Mesenchymal stem cell (in vitro differentiated cells and primary cell): ENCODE results near the gene PIP5K1B.

ENCODE experiments used
- DNase-seq: peaks from one replicate; pipeline ENCODE4 v3.0.0-alpha.2; 2013
- H2AFZ ChIP-seq: one replicate; pipeline ENCODE4 v1.6.1; 2013; ENCODE audit warnings: low read depth, mild to moderate bottlenecking, control low read depth, inconsistent platforms, low read length, moderate library complexity
- H2AK5ac ChIP-seq: 2 replicates; pipeline ENCODE4 v1.6.1; 2013; ENCODE audit warnings: low read length, moderate library complexity, mild to moderate bottlenecking, inconsistent platforms; ENCODE audit not compliant: severe bottlenecking
- H2BK120ac ChIP-seq: one replicate; pipeline ENCODE4 v1.6.1; 2013; ENCODE audit warnings: low read depth, mild to moderate bottlenecking, inconsistent platforms, low read length, moderate library complexity
- H2BK12ac ChIP-seq, 2 experiments: one replicate each; pipeline ENCODE4 v1.6.1; 2013; ENCODE audit warnings: inconsistent platforms in 2 of 2, low read length in 2 of 2, mild to moderate bottlenecking in 2 of 2, moderate library complexity in 2 of 2, control low read depth in 1 of 2
- H2BK15ac ChIP-seq: one replicate; pipeline ENCODE4 v1.6.1; 2013; ENCODE audit warnings: mild to moderate bottlenecking, low read depth, inconsistent platforms; ENCODE audit not compliant: poor library complexity, severe bottlenecking
- H2BK5ac ChIP-seq: 2 replicates; pipeline ENCODE4 v1.6.1; 2013; ENCODE audit warnings: low read depth, mild to moderate bottlenecking, low read length, control low read depth, inconsistent platforms; ENCODE audit not compliant: poor library complexity, severe bottlenecking
- H3K14ac ChIP-seq, 2 experiments: one replicate each; pipeline ENCODE4 v1.6.1; 2013; ENCODE audit warnings: inconsistent platforms in 2 of 2, low read length in 2 of 2, control low read depth in 1 of 2, mild to moderate bottlenecking in 1 of 2, moderate library complexity in 1 of 2
- H3K18ac ChIP-seq, 2 experiments: one replicate each; pipeline ENCODE4 v1.6.1; 2013; ENCODE audit warnings: inconsistent platforms in 2 of 2, low read length in 2 of 2, control low read depth in 1 of 2, low read depth in 1 of 2, mild to moderate bottlenecking in 1 of 2
- H3K23ac ChIP-seq, 2 experiments: one replicate each; pipeline ENCODE4 v1.6.1; 2013; ENCODE audit warnings: inconsistent platforms in 2 of 2, low read length in 2 of 2, mild to moderate bottlenecking in 2 of 2, moderate library complexity in 2 of 2, control low read depth in 1 of 2
- H3K27ac ChIP-seq: 2 replicates; pipeline ENCODE4 v1.5.1; 2013; ENCODE audit warnings: mild to moderate bottlenecking, moderate library complexity, low read length, control low read depth, inconsistent platforms; ENCODE audit not compliant: poor library complexity, severe bottlenecking
- H3K27me3 ChIP-seq, 2 experiments: 2 replicates each; pipeline versions ENCODE4 v1.6.1 to v1.7.0; 2013; ENCODE audit warnings: low read length in 2 of 2, mild to moderate bottlenecking in 2 of 2, moderate library complexity in 2 of 2, control low read depth in 1 of 2, inconsistent platforms in 1 of 2; ENCODE audit not compliant: control insufficient read depth in 1 of 2, insufficient read depth in 1 of 2
- H3K36me3 ChIP-seq, 2 experiments: 2 replicates each; pipeline versions ENCODE4 v1.6.1 to v1.7.0; 2013; ENCODE audit warnings: low read length in 2 of 2, control low read depth in 1 of 2, inconsistent platforms in 1 of 2, low read depth in 1 of 2, mild to moderate bottlenecking in 1 of 2; ENCODE audit not compliant: insufficient read depth in 2 of 2, control insufficient read depth in 1 of 2
- H3K4ac ChIP-seq, 2 experiments: one replicate each; pipeline ENCODE4 v1.6.1; 2013; ENCODE audit warnings: inconsistent platforms in 2 of 2, low read length in 2 of 2, mild to moderate bottlenecking in 2 of 2, moderate library complexity in 2 of 2, control low read depth in 1 of 2, low read depth in 1 of 2
- H3K4me1 ChIP-seq: 2 replicates; pipeline ENCODE4 v1.6.1; 2013; ENCODE audit warnings: low read depth, low read length, control low read depth; ENCODE audit not compliant: control insufficient read depth, insufficient read depth
- H3K4me2 ChIP-seq: 2 replicates; pipeline ENCODE4 v1.6.1; 2013; ENCODE audit warnings: low read length, mild to moderate bottlenecking, inconsistent platforms; ENCODE audit not compliant: poor library complexity, severe bottlenecking
- H3K4me3 ChIP-seq, 2 experiments: 2 replicates each; pipeline versions ENCODE4 v1.5.1 to v1.7.0; 2013; ENCODE audit warnings: low read length in 2 of 2, mild to moderate bottlenecking in 2 of 2, control low read depth in 1 of 2, low read depth in 1 of 2; ENCODE audit not compliant: insufficient read depth in 1 of 2
- H3K79me1 ChIP-seq: replicated peaks from 2 replicates; pipeline ENCODE4 v1.6.1; 2013; ENCODE audit warnings: mild to moderate bottlenecking, control low read depth, low read length, inconsistent platforms; ENCODE audit not compliant: poor library complexity, severe bottlenecking
- H3K9ac ChIP-seq: 2 replicates; pipeline ENCODE4 v1.7.0; 2013; ENCODE audit warnings: mild to moderate bottlenecking, low read length, moderate library complexity
- H3K9me3 ChIP-seq: 2 replicates; pipeline ENCODE4 v1.7.0; 2013; ENCODE audit warnings: mild to moderate bottlenecking, low read length; ENCODE audit not compliant: control insufficient read depth
- H4K8ac ChIP-seq: one replicate; pipeline ENCODE4 v1.6.1; 2013; ENCODE audit warnings: inconsistent platforms, mild to moderate bottlenecking, low read length, moderate library complexity
- H4K91ac ChIP-seq: one replicate; pipeline ENCODE4 v1.6.1; 2013; ENCODE audit warnings: mild to moderate bottlenecking, low read length, inconsistent platforms
- WGBS: methylation state at CpG from one replicate; pipeline ENCODE4 v1.1.7; 2013; ENCODE audit warnings: mixed read lengths; 5-methylcytosine and 5-hydroxymethylcytosine counted together

PIP5K1B gene

DNA sequence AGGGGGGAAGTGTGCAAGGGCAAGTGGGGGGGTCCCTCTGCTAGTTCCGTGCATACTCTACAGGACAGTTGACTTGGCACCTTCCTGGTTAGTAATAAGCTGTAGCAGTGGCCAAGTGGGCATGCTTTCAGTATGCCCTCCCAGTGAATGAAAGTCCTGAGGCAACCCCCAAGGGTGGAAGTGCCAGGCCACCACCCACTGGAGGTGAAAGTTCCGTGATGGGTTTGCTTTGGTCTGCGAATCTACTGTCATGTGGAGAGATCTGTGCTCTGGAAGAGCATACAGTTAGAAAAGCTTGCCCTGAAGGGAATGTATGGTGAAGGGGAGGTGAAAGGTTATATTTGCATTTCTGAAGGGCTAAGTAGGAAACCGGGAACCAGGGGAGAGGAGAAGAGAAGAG lies 340.8 kb downstream of the PIP5K1B start:
- H3K9me3 ChIP-seq = no peaks in the 10 kb centered on the region

DNA sequence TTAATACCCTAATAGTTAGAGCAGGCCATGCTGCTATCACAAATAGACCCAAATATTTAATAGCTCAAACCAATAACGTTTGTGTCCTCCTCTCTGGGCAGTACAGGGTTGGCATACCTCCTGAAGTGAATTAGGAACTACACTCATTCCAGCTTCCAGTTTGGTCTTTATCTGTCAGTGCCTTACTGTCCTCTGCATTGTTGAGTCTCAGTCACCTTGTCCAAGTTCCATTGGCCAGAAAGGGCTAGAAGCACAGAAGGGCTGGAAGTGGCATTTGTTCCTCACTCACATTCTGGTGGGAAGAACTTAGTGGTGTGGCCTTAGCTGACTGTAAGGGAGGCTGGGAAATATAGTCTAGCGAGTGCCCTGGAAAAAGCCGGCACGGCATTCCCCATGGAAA lies 341.7 kb downstream of the PIP5K1B start:
- WGBS = 84% methylated on average over 4 of the region's 4 CpGs
- no peaks in the 10 kb centered on the region for H3K9me3 ChIP-seq

More for the DNA sequence above, 340.8 kb downstream of the PIP5K1B start:
- Histone ChIP-seq H2BK15ac (no peak overlapping the region), H3K4me2 (no peak overlapping the region), H3K4me3 (no peak overlapping the region), H3K36me3 (peaks cover 26% of the 10 kb centered on the region in 2 experiments), H3K27me3 (no peaks in the 10 kb centered on the region), H2BK120ac (no peak overlapping the region), H3K9ac (no peak overlapping the region), H2BK12ac (peak overlapping the region in 1 of 2 experiments; percentile 33), H4K8ac (no peak overlapping the region), H2AFZ (no peak overlapping the region), H4K91ac (no peak overlapping the region), H3K18ac (no peak overlapping the region), H3K4ac (no peak overlapping the region), H3K4me1 (peaks cover 8% of the 10 kb centered on the region), H3K23ac (peak overlapping the region in 1 of 2 experiments; percentile 70), H2BK5ac (no peak overlapping the region), H3K79me1 (peaks cover 25% of the 10 kb centered on the region), H3K27ac (no peak overlapping the region), H3K14ac (no peak overlapping the region), H2AK5ac (no peak overlapping the region)
- DNase-seq = no peak
- 81% methylated on average over 4 of the region's 4 CpGs for WGBS

GRCh38 chr9:69047371-69047770 lies 342.3 kb downstream of the PIP5K1B start:
- Histone ChIP-seq H3K27ac (no peak overlapping the region), H3K4me3 (no peak overlapping the region), H3K18ac (no peak overlapping the region), H2BK5ac (no peak overlapping the region), H3K4me1 (peaks cover 8% of the 10 kb centered on the region), H3K27me3 (no peaks in the 10 kb centered on the region), H3K9ac (no peak overlapping the region), H2BK120ac (no peak overlapping the region), H3K79me1 (peaks cover 17% of the 10 kb centered on the region), H3K4me2 (no peak overlapping the region), H3K9me3 (no peaks in the 10 kb centered on the region), H2BK12ac (no peak overlapping the region), H2AFZ (no peak overlapping the region), H3K4ac (no peak overlapping the region), H4K8ac (no peak overlapping the region), H3K36me3 (peaks cover 25 to 26% of the 10 kb centered on the region in 2 experiments), H3K23ac (no peak overlapping the region), H4K91ac (no peak overlapping the region), H2BK15ac (no peak overlapping the region), H2AK5ac (no peak overlapping the region), H3K14ac (no peak overlapping the region)
- 88% methylated on average over 4 of the region's 4 CpGs for WGBS
- DNase-seq = no peak

More for the DNA sequence above, 341.7 kb downstream of the PIP5K1B start:
- H3K36me3 ChIP-seq = peaks cover 26% of the 10 kb centered on the region in 2 experiments
- peaks cover 8% of the 10 kb centered on the region for H3K4me1 ChIP-seq
- no peak overlapping the region for H2BK120ac ChIP-seq
- no peak for DNase-seq
- no peak overlapping the region for H3K4ac ChIP-seq
- no peak overlapping the region for H2AFZ ChIP-seq
- H3K23ac ChIP-seq = no peak overlapping the region
- H4K91ac ChIP-seq = no peak overlapping the region
- H3K9ac ChIP-seq = no peak overlapping the region
- no peaks in the 10 kb centered on the region for H3K27me3 ChIP-seq
- H3K18ac ChIP-seq = no peak overlapping the region
- H3K27ac ChIP-seq = no peak overlapping the region
- H3K4me2 ChIP-seq = no peak overlapping the region
- H2BK15ac ChIP-seq = no peak overlapping the region
- H4K8ac ChIP-seq = no peak overlapping the region
- no peak overlapping the region for H3K14ac ChIP-seq
- H2BK5ac ChIP-seq = no peak overlapping the region
- peaks cover 17% of the 10 kb centered on the region for H3K79me1 ChIP-seq
- H2BK12ac ChIP-seq = no peak overlapping the region
- H2AK5ac ChIP-seq = no peak overlapping the region
- no peak overlapping the region for H3K4me3 ChIP-seq

GRCh38 chr9:69049094-69049493 lies 344.1 kb downstream of the PIP5K1B start:
- 99% methylated on average over 6 of the region's 6 CpGs for WGBS

More at GRCh38 chr9:69049094-69049493, 344.1 kb downstream of the PIP5K1B start:
- Histone ChIP-seq H3K4me3 (no peak overlapping the region), H2BK15ac (no peak overlapping the region), H3K9me3 (no peaks in the 10 kb centered on the region), H3K79me1 (peaks cover 13% of the 10 kb centered on the region), H4K91ac (no peak overlapping the region), H3K36me3 (peaks cover 25 to 26% of the 10 kb centered on the region in 2 experiments), H2AFZ (no peak overlapping the region), H2BK12ac (no peak overlapping the region), H3K18ac (no peak overlapping the region), H2AK5ac (no peak overlapping the region), H3K4ac (no peak overlapping the region), H3K4me2 (no peak overlapping the region), H2BK5ac (no peak overlapping the region), H3K27ac (no peak overlapping the region), H3K14ac (no peak overlapping the region), H2BK120ac (no peak overlapping the region), H4K8ac (no peak overlapping the region), H3K4me1 (peaks cover 8% of the 10 kb centered on the region), H3K9ac (no peak overlapping the region), H3K23ac (no peak overlapping the region), H3K27me3 (no peaks in the 10 kb centered on the region)
- DNase-seq = no peak
